Posterior vena cava (tissue), 2 donors: Measurements from ENCODE around the gene CREBBP. TPM values are rescaled to one million over a fixed set of nuclear protein-coding genes. Genes with fewer than 3 reads are reported as not detected.

Experiments used
- DNase-seq: peaks from one replicate; pipeline ENCODE4 v3.0.0-alpha.2; 2020; ENCODE audit warnings: low spot score
- intact Hi-C, 2 donors: fragments of 100-400 bp; cut with DNase I; formaldehyde crosslinking; loops; one replicate each; pipeline versions ENCODE4 v1.14.1 to v1.14.2; 2022 to 2023
- total RNA-seq, 2 donors: library from RNA; stranded (reverse); fragmentation: NEBNext Ultra II Directional; extraction: Animal tissue kit (Norgen Biotek cat#: 25700); gene quantifications; one replicate each; pipeline ENCODE4 v1.2.1, GENCODE V29; 2021
- donor health status: DM: yes; HTN: yes; CAD: no.
- donor health status: DM: yes; HTN: yes; CAD: no.

The CREBBP gene
- total RNA-seq, 2 donors from 2014 or later, result 48.4 to 56.8 TPM

DNA sequence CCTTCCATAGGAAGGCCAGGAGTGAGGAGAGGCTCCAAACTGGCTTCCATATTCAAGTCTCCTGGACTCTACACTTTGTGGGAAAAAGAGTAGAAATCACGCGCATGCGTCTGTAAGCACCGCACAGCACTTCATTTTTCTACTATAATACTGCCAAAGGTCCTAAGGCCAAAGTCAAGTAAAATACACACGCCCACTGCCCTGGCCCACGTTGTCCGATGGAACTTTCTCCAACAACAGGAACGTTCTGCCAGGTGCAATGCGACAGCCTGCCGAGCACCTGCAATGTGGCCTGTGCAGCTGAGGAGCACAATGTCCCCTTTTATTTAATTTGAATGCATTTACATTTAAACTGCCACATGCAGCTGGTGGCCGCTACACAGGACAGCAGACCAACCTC is 202.5 kb downstream of the CREBBP start:
- no peak for DNase-seq

DNA sequence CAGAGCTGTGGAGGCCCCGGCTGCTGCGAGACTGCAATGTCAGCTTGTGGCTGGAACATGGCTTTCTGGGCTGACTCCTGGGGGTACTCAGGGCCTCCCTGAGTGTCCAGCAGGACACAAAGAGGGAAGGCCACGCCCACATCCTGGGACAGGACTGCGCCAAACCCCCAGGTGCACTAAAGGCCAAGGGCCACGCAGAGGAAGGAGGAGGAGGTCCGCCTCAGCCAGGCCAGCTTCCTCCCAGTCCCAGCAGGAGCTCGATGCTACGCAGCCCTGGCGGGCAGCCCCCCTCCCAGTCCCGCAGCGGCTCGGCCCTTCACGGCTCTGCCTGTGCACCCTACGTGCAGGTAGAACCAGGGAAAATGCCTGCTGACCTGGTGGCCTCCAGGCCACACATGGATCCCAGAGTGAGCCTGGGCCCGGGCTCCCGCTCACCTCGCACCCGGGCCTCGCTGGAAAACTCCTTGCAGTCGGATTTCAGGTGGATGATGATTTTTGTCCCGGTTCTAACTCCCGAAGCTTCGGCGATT is 204.8 kb downstream of the CREBBP start:
- intact Hi-C loops, result no loop called here
- no peak for DNase-seq

More for the DNA sequence above, 202.5 kb downstream of the CREBBP start:
- intact Hi-C loops, result no loop called here

Other genes starting within 250 kb of the CREBBP start
- 1 to 10 TPM; 4.0 to 6.2 TPM for gene DNASE1, start 226.0 kb downstream of the CREBBP start, total RNA-seq
- 10 to 100 TPM; 61.4 to 65.0 TPM for gene TRAP1, start 163.2 kb downstream of the CREBBP start, total RNA-seq
- gene ADCY9, start 235.7 kb upstream of the CREBBP start, total RNA-seq, result 10 to 100 TPM; 20.8 to 20.9 TPM